Activated naive CD4-positive, alpha-beta T cell treated with anti-CD3 and anti-CD28 coated beads, Interleukin-2, amount 50 U/mL, for 72 hours (primary cell): ENCODE results near the gene ARHGEF37. TPM values are rescaled to one million over a fixed set of nuclear protein-coding genes. Genes with fewer than 3 reads are reported as not detected.
A peak's percentile ranks its signal among the peaks of the same experiment; 100 is the strongest.
"Not testable (repeated sequence)": the region's sequence is repeated elsewhere in the genome, so short reads cannot be mapped to it uniquely, and the experiment has no call there.

Source experiments
- ATAC-seq, 2 donors: fragments of 150-1000 bp; cut with Tn5 transposase; 2 replicates each; pipeline ENCODE4 v1.10.0; 2021; ENCODE audit warnings: mild to moderate bottlenecking in 2 of 2, moderate library complexity in 2 of 2
- DNase-seq, 2 donors: peaks; one replicate each; pipeline ENCODE4 v3.0.0; 2021 to 2022; ENCODE audit warnings: low spot score in 2 of 2
- H3K27ac Mint-ChIP-seq, 2 donors: one replicate each; pipeline ENCODE4 v1.8.0; 2022; ENCODE audit warnings: mild to moderate bottlenecking in 2 of 2, mixed read lengths in 2 of 2
- H3K36me3 Mint-ChIP-seq, 2 donors: one replicate each; pipeline ENCODE4 v1.8.0; 2022; ENCODE audit warnings: mixed read lengths in 2 of 2
- H3K9me3 Mint-ChIP-seq, 2 donors: one replicate each; pipeline ENCODE4 v1.8.0; 2022; ENCODE audit warnings: mixed read lengths in 2 of 2
- total RNA-seq, 2 donors: library from RNA; stranded (reverse); gene quantifications; one replicate each; pipeline ENCODE4 v1.2.3, GENCODE V29; 2022

ARHGEF37 gene
- 1 to 10 TPM in 1 of 2 donors, under 1 TPM in 1; 0.41 to 1.8 TPM for total RNA-seq

GRCh38 chr5:149581192-149581861 is at the start of gene ARHGEF37:
Gene ARHGEF37, plus strand, starts transcription at chr5:149581498. Its CDS starts 16,272 bp downstream, at chr5:149597770.
- peak; percentile 70 to 81 for ATAC-seq
- peak within 1 kb of the TSS in 1 of 2 donors; percentile 68 for H3K27ac Mint-ChIP-seq
- H3K36me3 Mint-ChIP-seq: peaks cover 0 to 7% of the 10 kb centered on the region in 2 donors
- H3K9me3 Mint-ChIP-seq: peaks cover 0 to 4% of the 10 kb centered on the region in 2 donors
- peak in 1 of 2 donors; percentile 63 for DNase-seq

GRCh38 chr5:149532413-149532812 is 48.9 kb upstream of the ARHGEF37 start:
- ATAC-seq (no peak), DNase-seq (no peak)
- peaks cover 4 to 27% of the 10 kb centered on the region in 2 donors for H3K36me3 Mint-ChIP-seq
- no peaks in the 10 kb centered on the region for H3K9me3 Mint-ChIP-seq
- no peak overlapping the region for H3K27ac Mint-ChIP-seq

- H3K27ac Mint-ChIP-seq: peak overlapping the region in 1 of 2 donors; percentile 8
- H3K36me3 Mint-ChIP-seq: peaks cover 4 to 36% of the 10 kb centered on the region in 2 donors
- DNase-seq, H3K9me3 Mint-ChIP-seq: not testable (repeated sequence)
- peak in 1 of 2 donors; percentile 76 for ATAC-seq
Measured at GRCh38 chr5:149535787-149536186, 45.5 kb upstream of the ARHGEF37 start.

GRCh38 chr5:149537374-149537975 is 43.8 kb upstream of the ARHGEF37 start:
- Mint-ChIP-seq H3K27ac (no peak overlapping the region), H3K36me3 (peaks cover 4 to 47% of the 10 kb centered on the region in 2 donors), H3K9me3 (no peaks in the 10 kb centered on the region)
- ATAC-seq (no peak), DNase-seq (no peak)

- Mint-ChIP-seq H3K9me3 (no peaks in the 10 kb centered on the region), H3K27ac (peak overlapping the region in 1 of 2 donors; percentile 17), H3K36me3 (peaks cover 3 to 46% of the 10 kb centered on the region in 2 donors)
- no peak for DNase-seq
- ATAC-seq: no peak
Measured at GRCh38 chr5:149540089-149540488, 41.2 kb upstream of the ARHGEF37 start.

GRCh38 chr5:149541893-149542292 is 39.4 kb upstream of the ARHGEF37 start:
- Mint-ChIP-seq H3K9me3 (no peaks in the 10 kb centered on the region), H3K27ac (no peak overlapping the region), H3K36me3 (peaks cover 0 to 48% of the 10 kb centered on the region in 2 donors)
- DNase-seq (no peak), ATAC-seq (no peak)

GRCh38 chr5:149543361-149544027 is 37.8 kb upstream of the ARHGEF37 start:
- ATAC-seq: no peak
- DNase-seq: no peak
- Mint-ChIP-seq H3K27ac (peak overlapping the region in 1 of 2 donors; percentile 75), H3K36me3 (peaks cover 0 to 50% of the 10 kb centered on the region in 2 donors), H3K9me3 (no peaks in the 10 kb centered on the region)

GRCh38 chr5:149544028-149544420 is 37.3 kb upstream of the ARHGEF37 start:
- Mint-ChIP-seq H3K36me3 (peaks cover 3 to 52% of the 10 kb centered on the region in 2 donors), H3K27ac (no peak overlapping the region), H3K9me3 (no peaks in the 10 kb centered on the region)
- no peak for ATAC-seq
- DNase-seq: no peak

- DNase-seq (no peak), ATAC-seq (no peak)
- Mint-ChIP-seq H3K36me3 (peaks cover 16 to 63% of the 10 kb centered on the region in 2 donors), H3K9me3 (no peaks in the 10 kb centered on the region), H3K27ac (no peak overlapping the region)
Measured at GRCh38 chr5:149545327-149545726, 36.0 kb upstream of the ARHGEF37 start.

GRCh38 chr5:149546974-149547373 is 34.3 kb upstream of the ARHGEF37 start:
- H3K9me3 Mint-ChIP-seq: no peaks in the 10 kb centered on the region
- peaks cover 32 to 66% of the 10 kb centered on the region in 2 donors for H3K36me3 Mint-ChIP-seq
- ATAC-seq (no peak), DNase-seq (no peak)
- H3K27ac Mint-ChIP-seq: peak overlapping the region in 1 of 2 donors; percentile 58

GRCh38 chr5:149549461-149550267 is 31.6 kb upstream of the ARHGEF37 start:
- H3K9me3 Mint-ChIP-seq: no peaks in the 10 kb centered on the region
- ATAC-seq: peak; percentile 3 to 33
- peaks cover 33 to 54% of the 10 kb centered on the region in 2 donors for H3K36me3 Mint-ChIP-seq

GRCh38 chr5:149550268-149550583 is 31.1 kb upstream of the ARHGEF37 start:
- peak in 1 of 2 donors; percentile 21 for ATAC-seq
- Mint-ChIP-seq H3K27ac (peak overlapping the region; percentile 98 to 100), H3K9me3 (no peaks in the 10 kb centered on the region), H3K36me3 (peaks cover 33 to 54% of the 10 kb centered on the region in 2 donors)
- no peak for DNase-seq

More at GRCh38 chr5:149549461-149550267, 31.6 kb upstream of the ARHGEF37 start:
- peak overlapping the region; percentile 98 to 100 for H3K27ac Mint-ChIP-seq
- peak; percentile 33 to 58 for DNase-seq

GRCh38 chr5:149550594-149551226 is 30.6 kb upstream of the ARHGEF37 start:
- Mint-ChIP-seq H3K9me3 (no peaks in the 10 kb centered on the region), H3K36me3 (peaks cover 33 to 51% of the 10 kb centered on the region in 2 donors), H3K27ac (peak overlapping the region; percentile 98 to 100)
- DNase-seq (peak in 1 of 2 donors; percentile 13), ATAC-seq (peak; percentile 0 to 1)

GRCh38 chr5:149551227-149552037 is 29.9 kb upstream of the ARHGEF37 start, which contains the start of gene CSNK1A1:
Gene CSNK1A1, minus strand, starts transcription at chr5:149551439. Its CDS starts 475 bp downstream, at chr5:149550964.
- Mint-ChIP-seq H3K27ac (peak within 1 kb of the TSS; percentile 98 to 100), H3K36me3 (peaks cover 33 to 44% of the 10 kb centered on the region in 2 donors), H3K9me3 (no peaks in the 10 kb centered on the region)
- DNase-seq: peak; percentile 99
- peak; percentile 87 to 92 for ATAC-seq

GRCh38 chr5:149552038-149552494 is 29.2 kb upstream of the ARHGEF37 start:
- Mint-ChIP-seq H3K36me3 (peaks cover 33 to 38% of the 10 kb centered on the region in 2 donors), H3K9me3 (no peaks in the 10 kb centered on the region), H3K27ac (peak overlapping the region; percentile 98 to 100)
- no peak for DNase-seq
- ATAC-seq: no peak
